ENCODE data around the gene MICAL2. TPM values are rescaled to one million over a fixed set of nuclear protein-coding genes. Genes with fewer than 3 reads are reported as not detected.

Gene MICAL2
- total and polyA plus RNA-seq, 2 donors (not counting 1 experiment from before 2014, with no cell fraction given), result 0.32 to 0.40 TPM

DNA sequence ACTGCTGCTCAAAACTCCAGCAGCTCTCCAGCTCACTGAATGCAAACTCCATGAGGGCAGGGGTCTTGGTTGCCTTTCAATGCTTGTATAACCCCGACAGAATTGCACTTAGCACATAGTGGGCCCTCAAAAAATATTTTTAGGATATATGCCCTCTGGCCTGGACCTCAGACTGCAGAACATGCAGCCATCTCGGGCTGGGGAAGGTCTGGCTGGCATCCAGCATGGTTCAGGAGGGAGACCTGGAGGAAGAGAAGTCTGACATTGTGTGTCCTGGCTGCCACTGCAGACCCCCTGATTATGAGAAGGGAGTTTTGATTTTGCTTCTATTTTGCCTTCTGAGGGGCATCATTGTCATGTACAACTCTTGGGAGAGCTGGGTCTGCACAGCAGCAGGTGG is 157.5 kb downstream of the MICAL2 start:
- H3K27ac ChIP-seq (ENCODE audit: low read length in 2 of 2), result no peak overlapping the region
- no peaks in the 10 kb centered on the region for H3K27me3 ChIP-seq (replicated peaks in 1 of 4; ENCODE audit: control extremely low read depth in 1 of 4, control insufficient read depth in 3 of 4, insufficient read depth in 4 of 4, low read length in 3 of 4)
- H3K4me2 ChIP-seq (replicated peaks; ENCODE audit: low read depth, low read length, poor library complexity, severe bottlenecking), result no peak overlapping the region
- H3K4me1 ChIP-seq (ENCODE audit: control insufficient read depth in 2 of 2, insufficient read depth in 2 of 2, low read length in 2 of 2), result no peaks in the 10 kb centered on the region
- TF ChIP-seq EZH2 (IDR thresholded peaks at IDR 0.05; ENCODE audit: borderline replicate concordance, insufficient read depth, low read depth, low read length, poor library complexity, severe bottlenecking), result no peak
- TF ChIP-seq, protein P1, sequence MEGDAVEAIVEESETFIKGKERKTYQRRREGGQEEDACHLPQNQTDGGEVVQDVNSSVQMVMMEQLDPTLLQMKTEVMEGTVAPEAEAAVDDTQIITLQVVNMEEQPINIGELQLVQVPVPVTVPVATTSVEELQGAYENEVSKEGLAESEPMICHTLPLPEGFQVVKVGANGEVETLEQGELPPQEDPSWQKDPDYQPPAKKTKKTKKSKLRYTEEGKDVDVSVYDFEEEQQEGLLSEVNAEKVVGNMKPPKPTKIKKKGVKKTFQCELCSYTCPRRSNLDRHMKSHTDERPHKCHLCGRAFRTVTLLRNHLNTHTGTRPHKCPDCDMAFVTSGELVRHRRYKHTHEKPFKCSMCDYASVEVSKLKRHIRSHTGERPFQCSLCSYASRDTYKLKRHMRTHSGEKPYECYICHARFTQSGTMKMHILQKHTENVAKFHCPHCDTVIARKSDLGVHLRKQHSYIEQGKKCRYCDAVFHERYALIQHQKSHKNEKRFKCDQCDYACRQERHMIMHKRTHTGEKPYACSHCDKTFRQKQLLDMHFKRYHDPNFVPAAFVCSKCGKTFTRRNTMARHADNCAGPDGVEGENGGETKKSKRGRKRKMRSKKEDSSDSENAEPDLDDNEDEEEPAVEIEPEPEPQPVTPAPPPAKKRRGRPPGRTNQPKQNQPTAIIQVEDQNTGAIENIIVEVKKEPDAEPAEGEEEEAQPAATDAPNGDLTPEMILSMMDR (IDR thresholded peaks at IDR 0.05), result no peak
- ChIA-PET CTCF (no interaction called here), POLR2A (no interaction called here)
- no peaks in the 10 kb centered on the region for H3K9me3 Mint-ChIP-seq (ENCODE audit: insufficient read depth)
- H3K27ac Mint-ChIP-seq, result no peak overlapping the region
- H3K9ac ChIP-seq (ENCODE audit: low read length), result no peak overlapping the region
- intact Hi-C loops (cut with micrococcal nuclease), result no loop called here
- peaks cover 4% of the 10 kb centered on the region for H3K27me3 Mint-ChIP-seq
- 83% methylated on average over 2 of the region's 2 CpGs for WGBS (ENCODE audit: insufficient coverage)
- no peaks in the 10 kb centered on the region for H3K79me2 ChIP-seq (ENCODE audit: control insufficient read depth, insufficient read depth, low read length)
- H3K4me1 Mint-ChIP-seq, result no peaks in the 10 kb centered on the region
- H3K9me3 ChIP-seq (ENCODE audit: control extremely low read depth in 1 of 3, control insufficient read depth in 2 of 3, insufficient read depth in 1 of 3, low read length in 2 of 3), result no peaks in the 10 kb centered on the region
- no peak overlapping the region for H3K4me3 ChIP-seq (ENCODE audit: control extremely low read depth in 1 of 5, extremely low read depth in 1 of 5, insufficient read depth in 1 of 5, low read depth in 2 of 5, low read length in 4 of 5)
- DNase-seq, result no peak
- no peak for ATAC-seq (ENCODE audit: low read depth)
- H3K36me3 ChIP-seq (replicated peaks in 1 of 2; ENCODE audit: control extremely low read depth in 1 of 2, control insufficient read depth in 1 of 2, extremely low read depth in 1 of 2, insufficient read depth in 2 of 2, low read length in 1 of 2), result no peaks in the 10 kb centered on the region
- no peak overlapping the region for H2AFZ ChIP-seq (ENCODE audit: insufficient read depth, low read depth, low read length, poor library complexity, severe bottlenecking)
- no peak overlapping the region for H3K4me3 Mint-ChIP-seq
- H4K20me1 ChIP-seq (ENCODE audit: control insufficient read depth, insufficient read depth, low read length, poor library complexity, severe bottlenecking), result no peaks in the 10 kb centered on the region

GRCh38 chr11:12269104-12269441 is 158.7 kb downstream of the MICAL2 start:
- ChIA-PET CTCF (no interaction called here), POLR2A (no interaction called here)
- no peaks in the 10 kb centered on the region for H3K79me2 ChIP-seq (ENCODE audit: control insufficient read depth, insufficient read depth, low read length)
- H4K20me1 ChIP-seq (ENCODE audit: control insufficient read depth, insufficient read depth, low read length, poor library complexity, severe bottlenecking), result no peaks in the 10 kb centered on the region
- H3K4me3 ChIP-seq (ENCODE audit: control extremely low read depth in 1 of 5, extremely low read depth in 1 of 5, insufficient read depth in 1 of 5, low read depth in 2 of 5, low read length in 4 of 5), result no peak overlapping the region
- DNase-seq (no peak), ATAC-seq (ENCODE audit: low read depth) (no peak)
- Mint-ChIP-seq H3K27ac (no peak overlapping the region), H3K9me3 (ENCODE audit: insufficient read depth) (no peaks in the 10 kb centered on the region), H3K4me1 (no peaks in the 10 kb centered on the region), H3K27me3 (peaks cover 4% of the 10 kb centered on the region), H3K4me3 (no peak overlapping the region)
- TF ChIP-seq, protein P1 (IDR thresholded peaks at IDR 0.05), result no peak
- TF ChIP-seq EZH2 (IDR thresholded peaks at IDR 0.05; ENCODE audit: borderline replicate concordance, insufficient read depth, low read depth, low read length, poor library complexity, severe bottlenecking), result no peak
- no peak overlapping the region for H3K27ac ChIP-seq (ENCODE audit: low read length in 2 of 2)
- WGBS (ENCODE audit: insufficient coverage), result 90% methylated on average over 3 of the region's 3 CpGs
- H3K36me3 ChIP-seq (replicated peaks in 1 of 2; ENCODE audit: control extremely low read depth in 1 of 2, control insufficient read depth in 1 of 2, extremely low read depth in 1 of 2, insufficient read depth in 2 of 2, low read length in 1 of 2), result no peaks in the 10 kb centered on the region
- no peak overlapping the region for H3K4me2 ChIP-seq (replicated peaks; ENCODE audit: low read depth, low read length, poor library complexity, severe bottlenecking)
- no peaks in the 10 kb centered on the region for H3K4me1 ChIP-seq (ENCODE audit: control insufficient read depth in 2 of 2, insufficient read depth in 2 of 2, low read length in 2 of 2)
- H3K27me3 ChIP-seq (replicated peaks in 1 of 4; ENCODE audit: control extremely low read depth in 1 of 4, control insufficient read depth in 3 of 4, insufficient read depth in 4 of 4, low read length in 3 of 4), result no peaks in the 10 kb centered on the region
- no peaks in the 10 kb centered on the region for H3K9me3 ChIP-seq (ENCODE audit: control extremely low read depth in 1 of 3, control insufficient read depth in 2 of 3, insufficient read depth in 1 of 3, low read length in 2 of 3)
- H3K9ac ChIP-seq (ENCODE audit: low read length), result no peak overlapping the region
- H2AFZ ChIP-seq (ENCODE audit: insufficient read depth, low read depth, low read length, poor library complexity, severe bottlenecking), result no peak overlapping the region
- intact Hi-C loops (cut with micrococcal nuclease), result no loop called here

Measured in B cell (primary cell).